ENCODE data around the gene AMOTL2.

AMOTL2 gene

GRCh38 chr3:134317106-134317947 is 56.9 kb downstream of the AMOTL2 start:
- Mint-ChIP-seq H3K9me3 (no peaks in the 10 kb centered on the region), H3K36me3 (ENCODE audit: low read depth) (no peaks in the 10 kb centered on the region), H3K27me3 (ENCODE audit: low read depth) (peaks cover 41% of the 10 kb centered on the region), H3K4me1 (ENCODE audit: low read depth) (no peaks in the 10 kb centered on the region), H3K4me3 (no peak overlapping the region), H3K27ac (no peak overlapping the region)

GRCh38 chr3:134315286-134316106 is 58.8 kb downstream of the AMOTL2 start:
- no peak overlapping the region for H3K27ac Mint-ChIP-seq
- H3K4me3 Mint-ChIP-seq = no peak overlapping the region
- H3K27me3 Mint-ChIP-seq (ENCODE audit: low read depth) = peaks cover 35% of the 10 kb centered on the region
- no peaks in the 10 kb centered on the region for H3K4me1 Mint-ChIP-seq (ENCODE audit: low read depth)
- H3K36me3 Mint-ChIP-seq (ENCODE audit: low read depth) = no peaks in the 10 kb centered on the region
- no peaks in the 10 kb centered on the region for H3K9me3 Mint-ChIP-seq

- Mint-ChIP-seq H3K27ac (no peak overlapping the region), H3K4me3 (no peak overlapping the region), H3K9me3 (no peaks in the 10 kb centered on the region), H3K27me3 (ENCODE audit: low read depth) (peaks cover 38% of the 10 kb centered on the region), H3K36me3 (ENCODE audit: low read depth) (no peaks in the 10 kb centered on the region), H3K4me1 (ENCODE audit: low read depth) (no peaks in the 10 kb centered on the region)
These were observed 59.5 kb downstream of the AMOTL2 start for GRCh38 chr3:134314588-134315285.

GRCh38 chr3:134313847-134314587 is 60.2 kb downstream of the AMOTL2 start:
- H3K9me3 Mint-ChIP-seq = no peaks in the 10 kb centered on the region
- no peak overlapping the region for H3K27ac Mint-ChIP-seq
- no peaks in the 10 kb centered on the region for H3K4me1 Mint-ChIP-seq (ENCODE audit: low read depth)
- H3K4me3 Mint-ChIP-seq = no peak overlapping the region
- no peaks in the 10 kb centered on the region for H3K36me3 Mint-ChIP-seq (ENCODE audit: low read depth)
- H3K27me3 Mint-ChIP-seq (ENCODE audit: low read depth) = peaks cover 39% of the 10 kb centered on the region

- Mint-ChIP-seq H3K27me3 (ENCODE audit: low read depth) (peaks cover 46% of the 10 kb centered on the region), H3K36me3 (ENCODE audit: low read depth) (no peaks in the 10 kb centered on the region), H3K4me3 (no peak overlapping the region), H3K27ac (no peak overlapping the region), H3K4me1 (ENCODE audit: low read depth) (peaks cover 2% of the 10 kb centered on the region), H3K9me3 (no peaks in the 10 kb centered on the region)
These were observed 61.1 kb downstream of the AMOTL2 start for GRCh38 chr3:134312873-134313846.

- Mint-ChIP-seq H3K36me3 (ENCODE audit: low read depth) (no peaks in the 10 kb centered on the region), H3K27ac (no peak overlapping the region), H3K27me3 (ENCODE audit: low read depth) (peaks cover 51% of the 10 kb centered on the region), H3K4me3 (no peak overlapping the region), H3K4me1 (ENCODE audit: low read depth) (peaks cover 3% of the 10 kb centered on the region), H3K9me3 (no peaks in the 10 kb centered on the region)
These were observed 62.0 kb downstream of the AMOTL2 start for GRCh38 chr3:134312072-134312872.

- H3K9me3 Mint-ChIP-seq = no peaks in the 10 kb centered on the region
- H3K27ac Mint-ChIP-seq = no peak overlapping the region
- no peak overlapping the region for H3K4me3 Mint-ChIP-seq
- no peaks in the 10 kb centered on the region for H3K36me3 Mint-ChIP-seq (ENCODE audit: low read depth)
- H3K27me3 Mint-ChIP-seq (ENCODE audit: low read depth) = peaks cover 54% of the 10 kb centered on the region
- peaks cover 3% of the 10 kb centered on the region for H3K4me1 Mint-ChIP-seq (ENCODE audit: low read depth)
These were observed 62.6 kb downstream of the AMOTL2 start for GRCh38 chr3:134311693-134312071.

GRCh38 chr3:134311265-134311664 is 63.0 kb downstream of the AMOTL2 start:
- no peak overlapping the region for H3K27ac Mint-ChIP-seq
- peaks cover 59% of the 10 kb centered on the region for H3K27me3 Mint-ChIP-seq (ENCODE audit: low read depth)

GRCh38 chr3:134309987-134310700 is 64.1 kb downstream of the AMOTL2 start:
- no peaks in the 10 kb centered on the region for H3K9me3 Mint-ChIP-seq
- H3K4me1 Mint-ChIP-seq (ENCODE audit: low read depth) = peaks cover 3% of the 10 kb centered on the region
- H3K27ac Mint-ChIP-seq = no peak overlapping the region
- H3K36me3 Mint-ChIP-seq (ENCODE audit: low read depth) = no peaks in the 10 kb centered on the region
- no peak overlapping the region for H3K4me3 Mint-ChIP-seq
- peaks cover 64% of the 10 kb centered on the region for H3K27me3 Mint-ChIP-seq (ENCODE audit: low read depth)

More at GRCh38 chr3:134311265-134311664, 63.0 kb downstream of the AMOTL2 start:
- Mint-ChIP-seq H3K4me3 (no peak overlapping the region), H3K9me3 (no peaks in the 10 kb centered on the region), H3K36me3 (ENCODE audit: low read depth) (no peaks in the 10 kb centered on the region), H3K4me1 (ENCODE audit: low read depth) (peaks cover 3% of the 10 kb centered on the region)

- Mint-ChIP-seq H3K4me1 (ENCODE audit: low read depth) (peaks cover 3% of the 10 kb centered on the region), H3K27ac (no peak overlapping the region)
These were observed 65.8 kb downstream of the AMOTL2 start for GRCh38 chr3:134308350-134308891.

GRCh38 chr3:134307425-134307824 is 66.8 kb downstream of the AMOTL2 start:
- no peaks in the 10 kb centered on the region for H3K9me3 Mint-ChIP-seq
- H3K27me3 Mint-ChIP-seq (ENCODE audit: low read depth) = peaks cover 65% of the 10 kb centered on the region
- peaks cover 3% of the 10 kb centered on the region for H3K4me1 Mint-ChIP-seq (ENCODE audit: low read depth)

More at GRCh38 chr3:134308350-134308891, 65.8 kb downstream of the AMOTL2 start:
- H3K27me3 Mint-ChIP-seq (ENCODE audit: low read depth) = peaks cover 67% of the 10 kb centered on the region
- no peaks in the 10 kb centered on the region for H3K36me3 Mint-ChIP-seq (ENCODE audit: low read depth)
- no peaks in the 10 kb centered on the region for H3K9me3 Mint-ChIP-seq
- H3K4me3 Mint-ChIP-seq = no peak overlapping the region

GRCh38 chr3:134306320-134306719 is 67.9 kb downstream of the AMOTL2 start:
- peaks cover 61% of the 10 kb centered on the region for H3K27me3 Mint-ChIP-seq (ENCODE audit: low read depth)
- H3K36me3 Mint-ChIP-seq (ENCODE audit: low read depth) = no peaks in the 10 kb centered on the region
- no peak overlapping the region for H3K4me3 Mint-ChIP-seq
- no peak overlapping the region for H3K27ac Mint-ChIP-seq
- peaks cover 3% of the 10 kb centered on the region for H3K4me1 Mint-ChIP-seq (ENCODE audit: low read depth)
- H3K9me3 Mint-ChIP-seq = no peaks in the 10 kb centered on the region

More at GRCh38 chr3:134307425-134307824, 66.8 kb downstream of the AMOTL2 start:
- H3K36me3 Mint-ChIP-seq (ENCODE audit: low read depth) = no peaks in the 10 kb centered on the region
- H3K27ac Mint-ChIP-seq = no peak overlapping the region
- H3K4me3 Mint-ChIP-seq = no peak overlapping the region

All from T-helper 1 cell treated with Interleukin-12 subunit alpha and Interleukin-12 subunit beta and Interleukin-4 antibody, amounts not matched to agents 30 μg/mL and 1 μg/mL, for 36 hours (primary cell).